Endothelial cell (in vitro differentiated cells): ENCODE data around the gene RAB9B. TPM values are rescaled to one million over a fixed set of nuclear protein-coding genes. Genes with fewer than 3 reads are reported as not detected.

ENCODE experiments used
- DNase-seq: peaks from one replicate; pipeline ENCODE4 v3.0.0; 2021; ENCODE audit warnings: low spot score
- H3K27ac Mint-ChIP-seq: one replicate; pipeline ENCODE4 v1.8.0; 2021; ENCODE audit warnings: mixed read lengths, inconsistent platforms; ENCODE audit not compliant: unreplicated experiment
- H3K27me3 Mint-ChIP-seq: one replicate; pipeline ENCODE4 v1.8.0; 2021; ENCODE audit warnings: mild to moderate bottlenecking, moderate library complexity, mixed read lengths, inconsistent platforms; ENCODE audit not compliant: unreplicated experiment
- H3K36me3 Mint-ChIP-seq: one replicate; pipeline ENCODE4 v1.8.0; 2021; ENCODE audit warnings: mild to moderate bottlenecking, low read depth, mixed read lengths, inconsistent platforms; ENCODE audit not compliant: unreplicated experiment
- H3K4me1 Mint-ChIP-seq: one replicate; pipeline ENCODE4 v1.8.0; 2021; ENCODE audit warnings: mild to moderate bottlenecking, mixed read lengths, inconsistent platforms; ENCODE audit not compliant: unreplicated experiment
- H3K4me3 Mint-ChIP-seq: one replicate; pipeline ENCODE4 v1.8.0; 2021; ENCODE audit warnings: mild to moderate bottlenecking, mixed read lengths, inconsistent platforms; ENCODE audit not compliant: unreplicated experiment
- H3K9me3 Mint-ChIP-seq: one replicate; pipeline ENCODE4 v1.8.0; 2021; ENCODE audit warnings: mixed read lengths, inconsistent platforms; ENCODE audit not compliant: unreplicated experiment
- total RNA-seq: library from RNA; stranded (reverse); fragmentation: NEBNext Ultra II Directional; extraction: Animal tissue kit (Norgen Biotek cat#: 25700); gene quantifications from one replicate; pipeline ENCODE4 v1.2.1, GENCODE V29; 2021; ENCODE audit not compliant: unreplicated experiment
- TF ChIP-seq, protein P1 (sequence below): fragments of 200-600 bp; sonication (generic); IDR thresholded peaks from one replicate; pipeline ENCODE4 v1.5.0; 2021; ENCODE audit warnings: antibody characterized with exemption; ENCODE audit not compliant: unreplicated experiment

RAB9B gene
- total RNA-seq, 1 donor from 2014 or later: 2.3 TPM

DNA sequence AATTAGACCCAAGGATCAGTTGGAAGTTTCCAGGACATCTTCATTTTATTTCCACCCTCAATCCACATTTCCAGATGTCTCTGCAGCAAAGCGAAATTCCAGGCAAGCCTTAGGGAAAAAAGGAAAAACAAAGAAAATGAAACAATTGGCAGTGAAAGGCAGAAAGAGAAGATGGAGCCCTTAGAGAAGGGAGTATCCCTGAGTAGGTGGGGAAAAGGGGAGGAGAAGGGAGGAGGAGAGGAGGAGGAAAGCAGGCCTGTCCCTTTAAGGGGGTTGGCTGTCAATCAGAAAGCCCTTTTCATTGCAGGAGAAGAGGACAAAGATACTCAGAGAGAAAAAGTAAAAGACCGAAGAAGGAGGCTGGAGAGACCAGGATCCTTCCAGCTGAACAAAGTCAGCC lies 55.5 kb downstream of the RAB9B start, which contains the start of gene PLP1:
PLP1 (plus strand) TSS at position 295 of the 400 bp plus-strand sequence. CDS start 156 bp downstream, outside the sequence.
- H3K4me3 Mint-ChIP-seq: no peak within 1 kb of the TSS
- no peak within 1 kb of the TSS for H3K27ac Mint-ChIP-seq
- TF ChIP-seq, protein P1, sequence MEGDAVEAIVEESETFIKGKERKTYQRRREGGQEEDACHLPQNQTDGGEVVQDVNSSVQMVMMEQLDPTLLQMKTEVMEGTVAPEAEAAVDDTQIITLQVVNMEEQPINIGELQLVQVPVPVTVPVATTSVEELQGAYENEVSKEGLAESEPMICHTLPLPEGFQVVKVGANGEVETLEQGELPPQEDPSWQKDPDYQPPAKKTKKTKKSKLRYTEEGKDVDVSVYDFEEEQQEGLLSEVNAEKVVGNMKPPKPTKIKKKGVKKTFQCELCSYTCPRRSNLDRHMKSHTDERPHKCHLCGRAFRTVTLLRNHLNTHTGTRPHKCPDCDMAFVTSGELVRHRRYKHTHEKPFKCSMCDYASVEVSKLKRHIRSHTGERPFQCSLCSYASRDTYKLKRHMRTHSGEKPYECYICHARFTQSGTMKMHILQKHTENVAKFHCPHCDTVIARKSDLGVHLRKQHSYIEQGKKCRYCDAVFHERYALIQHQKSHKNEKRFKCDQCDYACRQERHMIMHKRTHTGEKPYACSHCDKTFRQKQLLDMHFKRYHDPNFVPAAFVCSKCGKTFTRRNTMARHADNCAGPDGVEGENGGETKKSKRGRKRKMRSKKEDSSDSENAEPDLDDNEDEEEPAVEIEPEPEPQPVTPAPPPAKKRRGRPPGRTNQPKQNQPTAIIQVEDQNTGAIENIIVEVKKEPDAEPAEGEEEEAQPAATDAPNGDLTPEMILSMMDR: no peak
- H3K4me1 Mint-ChIP-seq: peaks cover 19% of the 10 kb centered on the region
- no peaks in the 10 kb centered on the region for H3K36me3 Mint-ChIP-seq
- H3K9me3 Mint-ChIP-seq: no peaks in the 10 kb centered on the region
- DNase-seq: no peak
- H3K27me3 Mint-ChIP-seq: no peaks in the 10 kb centered on the region

DNA sequence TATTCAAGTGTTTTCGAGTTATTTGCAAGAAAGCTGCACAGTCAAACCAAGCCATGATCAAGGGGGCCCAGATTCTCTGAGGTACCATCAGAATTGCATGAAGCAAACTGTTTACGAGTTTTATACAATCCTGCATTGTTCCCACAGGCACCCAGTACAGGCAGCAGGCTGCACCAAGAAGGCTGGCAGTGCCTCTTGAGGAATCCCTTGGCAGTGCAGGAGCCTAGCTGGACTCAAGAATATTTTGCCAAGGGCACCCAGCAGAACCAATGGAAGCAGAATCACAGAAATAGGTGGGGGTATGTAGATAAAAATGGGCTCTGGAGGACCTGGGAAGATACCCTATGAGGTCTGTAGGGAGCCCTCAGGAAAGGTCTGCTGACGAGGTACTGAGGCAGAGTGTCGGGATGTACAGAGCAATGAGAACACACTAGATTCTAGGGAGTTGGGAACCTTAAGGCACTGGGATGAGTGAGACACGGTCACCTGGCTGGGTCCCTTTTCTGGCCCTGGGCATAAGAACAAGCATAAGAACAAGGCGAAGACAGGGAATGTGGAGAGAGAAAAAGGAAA lies 57.9 kb downstream of the RAB9B start:
- no peak overlapping the region for H3K27ac Mint-ChIP-seq
- H3K4me1 Mint-ChIP-seq: peaks cover 11% of the 10 kb centered on the region
- no peaks in the 10 kb centered on the region for H3K36me3 Mint-ChIP-seq
- H3K4me3 Mint-ChIP-seq: no peak overlapping the region
- DNase-seq: no peak
- no peaks in the 10 kb centered on the region for H3K9me3 Mint-ChIP-seq
- TF ChIP-seq, protein P1: no peak
- no peaks in the 10 kb centered on the region for H3K27me3 Mint-ChIP-seq

DNA sequence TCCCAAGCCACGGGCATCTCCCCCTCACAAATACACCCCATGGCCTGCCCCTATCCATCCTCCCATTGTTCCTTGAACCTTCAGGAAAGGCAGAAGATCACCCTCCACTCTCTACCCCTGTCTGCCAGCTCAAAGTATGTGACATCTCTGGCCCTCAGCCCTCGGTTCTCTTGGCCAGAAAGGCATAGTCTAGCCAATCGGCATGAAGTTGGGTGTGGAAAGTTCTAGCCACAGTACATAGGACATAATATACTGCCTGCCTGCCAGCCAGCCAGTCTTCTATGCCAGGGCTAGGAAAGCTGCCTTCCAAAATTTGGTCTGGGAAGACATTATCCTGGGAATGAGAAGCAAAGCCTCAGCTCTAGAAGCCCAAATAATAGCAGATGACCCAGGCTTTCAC lies 58.6 kb downstream of the RAB9B start:
- TF ChIP-seq, protein P1: no peak
- no peak overlapping the region for H3K4me3 Mint-ChIP-seq
- H3K27me3 Mint-ChIP-seq: no peaks in the 10 kb centered on the region
- no peak for DNase-seq
- no peaks in the 10 kb centered on the region for H3K9me3 Mint-ChIP-seq
- H3K27ac Mint-ChIP-seq: no peak overlapping the region
- no peaks in the 10 kb centered on the region for H3K36me3 Mint-ChIP-seq
- peaks cover 5% of the 10 kb centered on the region for H3K4me1 Mint-ChIP-seq

Other genes with a start within 250 kb of the RAB9B start
- gene TCEAL4, start 246.7 kb downstream of the RAB9B start, total RNA-seq: 95.5 TPM
- gene TCEAL3, start 224.3 kb downstream of the RAB9B start, total RNA-seq: 12.2 TPM
- gene TCEAL1, start 203.3 kb downstream of the RAB9B start, total RNA-seq: 12.5 TPM
- 362 TPM for gene MORF4L2, start 145.6 kb downstream of the RAB9B start, total RNA-seq
- gene TMEM31, start 121.3 kb downstream of the RAB9B start, total RNA-seq: not detected
- 9.6 TPM for gene PLP1, start 55.4 kb downstream of the RAB9B start, total RNA-seq
- gene TMSB15B, start 130.4 kb upstream of the RAB9B start, total RNA-seq: 20.1 TPM
- gene H2BW1, start 181.5 kb upstream of the RAB9B start, total RNA-seq: not detected
- gene H2BW2, start 207.7 kb upstream of the RAB9B start, total RNA-seq: not detected
- 8.6 TPM for gene TMSB15C, start 244.0 kb upstream of the RAB9B start, total RNA-seq